A673 (cell line): ENCODE measurements around the gene PCLO.

ENCODE experiments used
- CTCF ChIP-seq: fragments of 300-800, 200-600 bp; sonication (generic); conservative IDR thresholded peaks from 2 replicates; pipeline ENCODE4 v1.5.1; 2017; ENCODE audit warnings: low read depth, mild to moderate bottlenecking, antibody characterized with exemption, low read length, moderate library complexity, mixed read lengths
- EZH2 ChIP-seq: fragments of 200-600 bp; sonication (generic); IDR thresholded peaks from 2 replicates; pipeline ENCODE4 v1.6.1; 2017; ENCODE audit warnings: borderline replicate concordance, low read depth, mild to moderate bottlenecking, mixed read lengths, antibody characterized with exemption, low read length; ENCODE audit not compliant: poor library complexity, severe bottlenecking

GRCh38 chr7:82736633-82737032 lies 426.1 kb downstream of the PCLO start:
- TF ChIP-seq CTCF (no peak), EZH2 (no peak)
